Effector memory CD4-positive, alpha-beta T cell (primary cell): ENCODE measurements around the gene BAG5.
A peak's percentile ranks its signal among the peaks of the same experiment; 100 is the strongest.

ENCODE experiments used
- DNase-seq, 3 donors: peaks; one replicate each; pipeline ENCODE4 v3.0.0-alpha.2; 2020
- H3K27ac ChIP-seq: 2 replicates; pipeline ENCODE4 v1.7.0; 2013; ENCODE audit warnings: mild to moderate bottlenecking, low read length, moderate library complexity; ENCODE audit not compliant: insufficient read depth, poor library complexity, severe bottlenecking
- H3K27me3 ChIP-seq: replicated peaks from 2 replicates; pipeline ENCODE4 v1.7.0; 2013; ENCODE audit warnings: mild to moderate bottlenecking, low read length; ENCODE audit not compliant: insufficient read depth, control insufficient read depth, poor library complexity, severe bottlenecking
- H3K36me3 ChIP-seq: 2 replicates; pipeline ENCODE4 v1.7.0; 2013; ENCODE audit warnings: mild to moderate bottlenecking, low read length, moderate library complexity; ENCODE audit not compliant: control insufficient read depth, insufficient read depth
- H3K4me1 ChIP-seq: 2 replicates; pipeline ENCODE4 v1.7.0; 2013; ENCODE audit warnings: low read length, mild to moderate bottlenecking; ENCODE audit not compliant: control insufficient read depth, insufficient read depth, poor library complexity, severe bottlenecking
- H3K4me3 ChIP-seq: 2 replicates; pipeline ENCODE4 v1.7.0; 2013; ENCODE audit warnings: low read length, low read depth, mild to moderate bottlenecking; ENCODE audit not compliant: insufficient read depth, poor library complexity, severe bottlenecking
- H3K9me3 ChIP-seq: 2 replicates; pipeline ENCODE4 v1.7.0; 2013; ENCODE audit warnings: mild to moderate bottlenecking, low read length, moderate library complexity; ENCODE audit not compliant: control insufficient read depth

The BAG5 gene

DNA sequence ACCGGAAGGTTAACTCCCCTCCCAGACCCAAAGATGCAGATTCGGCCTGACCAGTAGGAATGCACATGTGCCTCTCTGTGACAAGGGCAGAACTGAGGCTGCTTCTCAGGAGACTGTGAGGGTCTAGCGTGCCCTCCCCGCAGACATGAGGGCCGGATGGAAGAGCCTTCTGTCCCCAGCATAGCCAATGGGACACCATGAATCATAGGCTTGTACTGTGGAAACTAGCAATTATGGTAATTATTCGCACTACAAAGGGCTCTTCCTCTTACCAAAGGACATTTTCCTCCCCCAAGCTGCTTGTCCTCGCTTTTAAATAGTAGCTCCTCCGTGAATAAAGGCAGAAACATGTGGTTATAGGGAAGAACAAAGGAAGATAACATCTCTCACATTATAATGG is 6.5 kb upstream of the BAG5 start:
- no peaks in the 10 kb centered on the region for H3K36me3 ChIP-seq
- no peaks in the 10 kb centered on the region for H3K9me3 ChIP-seq
- DNase-seq: no peak
- H3K4me3 ChIP-seq: no peak overlapping the region
- H3K27me3 ChIP-seq: no peaks in the 10 kb centered on the region
- no peak overlapping the region for H3K27ac ChIP-seq
- no peaks in the 10 kb centered on the region for H3K4me1 ChIP-seq

GRCh38 chr14:103563844-103564505 is 1.5 kb upstream of the BAG5 start:
- DNase-seq: no peak
- no peaks in the 10 kb centered on the region for H3K9me3 ChIP-seq
- peaks cover 16% of the 10 kb centered on the region for H3K36me3 ChIP-seq
- H3K27ac ChIP-seq: no peak overlapping the region
- H3K4me3 ChIP-seq: peak overlapping the region; percentile 97
- H3K4me1 ChIP-seq: peaks cover 23% of the 10 kb centered on the region
- no peaks in the 10 kb centered on the region for H3K27me3 ChIP-seq

GRCh38 chr14:103563226-103563620 is 766 bp upstream of the BAG5 start:
- H3K27ac ChIP-seq: peak overlapping the region; percentile 88
- H3K27me3 ChIP-seq: no peaks in the 10 kb centered on the region
- H3K36me3 ChIP-seq: peaks cover 16% of the 10 kb centered on the region
- DNase-seq: no peak
- H3K9me3 ChIP-seq: no peaks in the 10 kb centered on the region
- peak overlapping the region; percentile 97 for H3K4me3 ChIP-seq
- peaks cover 23% of the 10 kb centered on the region for H3K4me1 ChIP-seq

DNA sequence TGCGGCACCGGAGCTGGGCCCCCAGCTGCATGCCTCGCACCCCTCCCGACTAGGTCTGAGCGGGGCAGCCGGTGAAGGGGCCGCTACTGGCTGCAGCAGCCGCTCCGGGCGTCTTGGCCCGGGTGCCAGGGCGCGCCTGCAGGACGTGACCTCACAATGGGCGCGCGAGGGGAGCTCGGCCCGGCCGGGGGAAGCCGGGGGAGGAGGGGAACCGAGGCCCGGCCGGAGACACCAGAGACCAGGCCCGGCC is 353 bp downstream of the BAG5 start:
- no peak for DNase-seq
- Histone ChIP-seq H3K36me3 (peaks cover 16% of the 10 kb centered on the region), H3K4me1 (peaks cover 23% of the 10 kb centered on the region), H3K4me3 (peak overlapping the region; percentile 97), H3K9me3 (no peaks in the 10 kb centered on the region), H3K27ac (peak overlapping the region; percentile 88), H3K27me3 (no peaks in the 10 kb centered on the region)

DNA sequence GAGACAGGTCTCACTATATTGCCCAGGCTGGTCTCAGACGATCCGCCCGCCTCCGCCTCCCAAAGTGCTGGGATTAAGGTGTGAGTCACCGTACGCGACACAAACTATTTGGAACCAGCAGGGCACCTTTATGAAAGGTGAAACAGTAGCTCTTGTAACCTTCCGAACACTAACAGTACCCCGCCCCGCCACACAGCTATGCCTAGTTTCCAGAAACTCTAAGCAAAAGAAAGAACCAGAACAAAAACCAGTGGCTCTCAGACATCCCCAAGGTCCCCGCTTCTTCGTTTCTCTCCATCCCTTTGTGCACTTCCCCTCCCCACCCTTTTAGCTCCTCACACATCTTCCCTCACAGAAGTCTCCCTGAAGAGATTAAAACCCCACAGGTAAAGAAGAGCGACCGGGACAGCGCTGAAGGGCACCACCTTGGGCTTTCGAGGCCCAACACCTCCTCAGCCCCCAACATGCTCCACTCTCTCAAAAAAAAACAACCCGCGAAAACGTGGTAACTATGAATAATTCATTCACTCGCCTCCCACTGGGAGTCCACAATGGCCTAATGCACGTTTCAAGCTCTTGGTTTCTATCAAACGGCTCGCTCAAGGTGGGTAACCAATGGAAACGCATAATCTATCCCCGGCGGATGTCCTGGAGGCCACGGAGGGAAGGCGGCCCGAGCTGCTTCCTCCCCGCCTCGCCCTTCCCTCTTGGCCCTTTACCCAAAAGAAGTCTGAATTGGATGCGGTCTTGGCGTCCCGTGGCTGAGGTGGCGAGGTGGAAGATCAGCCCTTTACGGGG is 877 bp downstream of the BAG5 start:
- Histone ChIP-seq H3K27me3 (no peaks in the 10 kb centered on the region), H3K9me3 (no peaks in the 10 kb centered on the region), H3K27ac (peak overlapping the region; percentile 88), H3K4me3 (peak overlapping the region; percentile 97), H3K4me1 (peaks cover 23% of the 10 kb centered on the region), H3K36me3 (peaks cover 16% of the 10 kb centered on the region)
- DNase-seq: peak in 2 of 3 donors; percentile 20 to 31

DNA sequence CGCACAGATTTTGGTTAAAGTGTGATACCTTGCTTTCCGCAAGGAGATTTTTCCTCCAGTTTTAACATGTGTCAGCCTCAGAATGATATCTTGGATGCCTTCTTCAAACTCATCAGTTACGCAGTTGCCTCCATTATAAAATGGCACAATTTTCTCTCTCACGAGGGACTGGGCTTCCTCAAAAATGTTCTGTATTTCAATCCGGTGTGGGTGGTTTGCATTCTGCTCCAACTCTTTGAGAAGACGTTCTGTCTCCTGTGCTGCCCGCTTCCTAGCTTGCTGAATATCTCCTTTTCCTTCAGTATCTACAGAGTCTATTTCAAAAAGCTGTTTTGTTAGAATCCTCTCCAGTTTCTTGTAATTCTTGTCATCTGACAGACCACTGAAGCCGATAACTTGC is 1.8 kb downstream of the BAG5 start:
- H3K27ac ChIP-seq: no peak overlapping the region
- peaks cover 23% of the 10 kb centered on the region for H3K4me1 ChIP-seq

DNA sequence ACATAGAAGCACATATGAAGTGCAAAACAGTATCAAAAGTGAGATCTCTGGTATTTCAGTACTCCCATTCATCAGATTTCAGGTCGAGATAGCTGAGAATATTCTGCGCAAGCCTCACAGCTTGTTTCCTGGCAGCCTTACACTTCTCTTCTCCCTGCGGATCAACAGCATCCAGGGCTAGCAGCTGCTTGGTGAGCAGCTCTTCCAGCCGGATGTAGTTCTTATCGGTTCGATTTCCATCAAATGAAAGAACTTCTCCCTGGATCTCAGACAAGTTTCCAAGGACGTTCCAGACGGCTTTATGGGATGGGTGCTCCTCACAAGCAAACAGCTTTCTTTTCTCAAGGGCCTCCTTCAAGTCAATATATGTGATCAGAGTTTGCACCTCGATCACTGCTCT is 2.7 kb downstream of the BAG5 start:
- H3K36me3 ChIP-seq: peaks cover 16% of the 10 kb centered on the region
- H3K4me1 ChIP-seq: peaks cover 23% of the 10 kb centered on the region
- no peaks in the 10 kb centered on the region for H3K27me3 ChIP-seq
- no peaks in the 10 kb centered on the region for H3K9me3 ChIP-seq
- no peak overlapping the region for H3K4me3 ChIP-seq
- DNase-seq: no peak
- H3K27ac ChIP-seq: no peak overlapping the region

More for the DNA sequence above, 1.8 kb downstream of the BAG5 start:
- DNase-seq: no peak
- no peaks in the 10 kb centered on the region for H3K27me3 ChIP-seq
- peak overlapping the region; percentile 97 for H3K4me3 ChIP-seq
- H3K36me3 ChIP-seq: peaks cover 16% of the 10 kb centered on the region
- no peaks in the 10 kb centered on the region for H3K9me3 ChIP-seq

- H3K4me1 ChIP-seq: peaks cover 17% of the 10 kb centered on the region
- no peak overlapping the region for H3K4me3 ChIP-seq
- H3K27ac ChIP-seq: no peak overlapping the region
- no peak for DNase-seq
- peaks cover 16% of the 10 kb centered on the region for H3K36me3 ChIP-seq
- no peaks in the 10 kb centered on the region for H3K9me3 ChIP-seq
- no peaks in the 10 kb centered on the region for H3K27me3 ChIP-seq
Measured at GRCh38 chr14:103558071-103558882, 4.2 kb downstream of the BAG5 start.

DNA sequence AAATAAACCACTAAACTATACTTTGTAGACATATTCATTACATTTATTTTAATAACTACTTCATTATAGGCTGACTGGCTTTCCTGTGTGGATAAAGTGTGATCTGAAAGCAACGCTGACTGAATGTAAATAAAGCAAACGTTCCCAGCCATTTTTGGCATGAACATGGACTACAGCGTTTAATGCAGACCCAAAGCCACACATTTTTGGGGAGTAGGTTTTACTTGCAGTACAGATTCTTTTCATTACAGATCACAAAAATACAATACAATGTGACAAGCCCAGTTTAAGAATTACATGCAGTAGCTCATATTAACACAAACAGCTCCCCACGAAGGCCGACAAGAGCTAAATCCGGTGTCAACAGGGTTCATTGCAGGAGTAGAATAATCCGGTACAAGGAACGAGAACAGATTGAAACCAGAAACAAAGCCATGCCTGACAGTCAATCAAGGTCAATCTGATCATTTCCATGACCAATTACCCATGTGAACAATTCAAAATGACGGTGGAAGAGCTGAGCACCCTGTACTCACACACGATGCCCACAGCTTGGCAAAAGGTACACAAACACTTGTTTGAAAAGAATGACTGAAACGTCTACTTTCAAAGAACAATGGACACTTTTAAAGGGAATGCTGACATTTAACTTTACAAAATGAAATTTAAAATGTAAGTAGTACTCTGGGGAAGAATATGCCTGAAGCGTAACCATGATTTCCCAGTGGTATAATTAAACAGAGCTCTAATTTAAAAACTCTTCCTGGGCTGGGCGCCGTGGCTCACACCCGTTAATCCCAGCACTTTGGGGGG is 5.3 kb downstream of the BAG5 start:
- Histone ChIP-seq H3K36me3 (peaks cover 14% of the 10 kb centered on the region), H3K27ac (no peak overlapping the region), H3K4me1 (peaks cover 16% of the 10 kb centered on the region), H3K27me3 (no peaks in the 10 kb centered on the region), H3K4me3 (no peak overlapping the region), H3K9me3 (no peaks in the 10 kb centered on the region)
- no peak for DNase-seq
